ENCODE measurements around the gene OCA2. TPM values are rescaled to one million over a fixed set of nuclear protein-coding genes. Genes with fewer than 3 reads are reported as not detected.

OCA2 gene
- polyA plus RNA-seq, 3 donors from 2014 or later = 0.50 TPM; not detected in 2

DNA sequence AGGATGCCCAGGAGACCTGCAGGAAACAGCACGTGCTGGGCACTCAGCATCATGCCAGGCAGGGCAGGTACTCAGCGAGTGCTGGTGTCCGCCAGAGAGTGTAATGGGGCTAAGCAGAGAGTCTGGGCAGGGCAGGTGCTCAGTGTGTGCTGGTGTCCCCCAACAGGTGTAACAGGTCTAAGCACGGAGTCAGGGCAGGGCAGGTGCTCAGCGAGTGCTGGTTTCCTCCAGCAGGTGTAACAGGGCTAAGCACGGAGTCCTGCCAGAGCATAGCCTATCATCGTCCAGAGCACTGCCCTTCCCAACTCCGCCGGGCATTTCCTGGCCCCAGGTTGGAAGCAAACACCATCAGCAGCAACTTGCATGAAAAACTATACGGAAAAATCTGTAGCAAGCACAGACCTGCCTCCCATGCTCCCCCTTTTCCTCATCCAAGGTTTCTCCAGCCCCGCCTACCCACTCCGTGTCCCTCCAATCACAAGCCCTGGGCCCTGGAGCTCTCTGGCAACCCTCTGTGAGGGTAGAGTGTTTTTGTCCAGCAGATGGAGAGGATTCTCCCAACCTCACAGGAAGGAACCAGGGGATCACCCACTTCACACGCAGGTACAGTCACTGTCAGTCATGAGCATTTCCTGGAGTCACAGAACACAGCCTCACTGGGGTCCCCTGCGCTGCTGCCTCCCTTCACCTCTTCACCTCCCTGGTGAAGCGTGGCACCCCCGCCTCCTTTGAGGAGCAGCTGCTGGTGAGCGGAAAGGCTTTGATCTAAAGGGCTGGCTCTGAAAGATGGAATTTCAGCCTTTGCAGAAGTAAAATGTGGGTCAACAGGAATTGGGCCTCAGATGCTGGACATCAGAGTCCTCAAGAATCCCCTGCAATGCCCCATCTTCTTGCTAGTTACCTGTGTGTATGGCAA lies 302.5 kb downstream of the OCA2 start:
- Mint-ChIP-seq H3K9me3 (peaks cover 0 to 23% (median 10%) of the 10 kb centered on the region in 6 donors), H3K27ac (no peak overlapping the region), H3K27me3 (ENCODE audit: low read depth in 3 of 3) (peaks cover 1 to 4% (median 2%) of the 10 kb centered on the region in 3 donors), H3K4me3 (no peak overlapping the region), H3K4me1 (no peaks in the 10 kb centered on the region), H3K36me3 (peaks cover 0 to 3% (median 0%) of the 10 kb centered on the region in 3 donors)
- DNase-seq = no peak

DNA sequence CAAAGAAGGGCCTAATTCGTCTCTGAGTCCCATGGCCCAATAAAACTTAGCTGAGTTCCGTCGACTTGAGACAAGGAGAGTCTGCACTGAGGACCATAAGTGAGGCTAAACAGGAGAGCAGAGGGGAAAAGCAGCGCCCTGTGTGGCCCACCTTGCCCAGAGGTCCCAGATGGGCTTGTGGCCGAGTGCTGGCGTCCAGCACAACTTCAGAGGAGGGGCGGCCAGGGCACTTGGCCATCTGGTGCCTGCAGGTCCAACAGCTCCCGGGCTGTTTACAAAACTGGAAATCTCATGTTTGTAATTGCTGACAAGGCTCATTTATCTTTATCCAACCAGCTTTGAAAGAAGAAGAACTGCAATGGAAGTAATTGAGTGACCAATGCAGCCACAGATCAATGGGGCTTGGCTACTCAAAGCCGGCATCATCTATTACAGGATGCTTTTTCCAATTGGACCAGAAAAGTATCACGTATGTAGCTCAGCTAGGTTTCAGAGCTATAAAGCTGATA lies 306.3 kb downstream of the OCA2 start:
- DNase-seq = no peak
- H3K4me1 Mint-ChIP-seq = no peaks in the 10 kb centered on the region
- H3K9me3 Mint-ChIP-seq = peaks cover 4 to 19% (median 11%) of the 10 kb centered on the region in 6 donors
- no peak overlapping the region for H3K27ac Mint-ChIP-seq
- no peak overlapping the region for H3K4me3 Mint-ChIP-seq
- peaks cover 0 to 3% (median 0%) of the 10 kb centered on the region in 3 donors for H3K36me3 Mint-ChIP-seq
- peaks cover 0 to 6% (median 1%) of the 10 kb centered on the region in 3 donors for H3K27me3 Mint-ChIP-seq (ENCODE audit: low read depth in 3 of 3)

DNA sequence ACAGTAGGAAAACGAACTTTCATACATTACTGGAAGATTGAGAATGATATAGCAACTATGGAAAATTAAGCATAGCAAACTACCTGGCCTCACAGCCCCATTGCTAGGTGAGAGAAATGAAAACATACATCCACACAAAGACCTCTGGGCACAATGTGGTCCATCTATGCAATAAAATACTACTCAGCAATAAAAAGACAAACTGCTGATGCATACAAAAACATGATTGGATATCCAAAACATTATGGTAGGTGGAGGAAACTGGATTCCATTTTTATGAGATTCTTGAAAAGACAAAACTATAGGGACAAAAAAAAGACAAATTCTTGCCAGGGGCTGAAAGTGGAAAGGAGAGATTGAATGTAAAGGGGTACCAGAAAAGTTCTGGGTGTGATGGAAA lies 308.8 kb downstream of the OCA2 start:
- H3K27ac Mint-ChIP-seq = no peak overlapping the region
- peaks cover 2 to 16% (median 4%) of the 10 kb centered on the region in 6 donors for H3K9me3 Mint-ChIP-seq
- H3K4me3 Mint-ChIP-seq = no peak overlapping the region
- H3K27me3 Mint-ChIP-seq (ENCODE audit: low read depth in 3 of 3) = peaks cover 0 to 2% (median 0%) of the 10 kb centered on the region in 3 donors
- H3K4me1 Mint-ChIP-seq = no peaks in the 10 kb centered on the region
- peaks cover 0 to 3% (median 0%) of the 10 kb centered on the region in 3 donors for H3K36me3 Mint-ChIP-seq
- DNase-seq = no peak

DNA sequence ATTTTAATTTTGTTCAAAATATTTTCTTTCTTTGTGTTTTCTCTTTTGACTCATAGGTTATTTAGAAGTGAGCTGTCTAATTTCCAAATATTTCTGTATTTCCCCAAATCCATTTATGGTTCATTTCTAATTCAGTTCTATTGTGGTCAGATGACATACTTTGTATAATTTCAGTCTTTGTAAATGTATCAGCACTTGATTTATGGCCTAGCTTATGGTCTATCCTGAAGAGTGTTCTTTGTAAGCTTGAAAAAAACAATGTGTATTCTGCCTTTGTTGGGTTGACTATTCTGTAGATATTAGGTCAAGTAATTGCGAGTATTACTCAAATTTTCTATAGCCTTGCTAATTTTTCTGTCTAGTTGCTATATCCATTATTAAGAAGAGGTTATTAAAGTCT lies 311.2 kb downstream of the OCA2 start:
- Mint-ChIP-seq H3K27ac (no peak overlapping the region), H3K36me3 (peaks cover 0 to 3% (median 0%) of the 10 kb centered on the region in 3 donors), H3K4me1 (no peaks in the 10 kb centered on the region), H3K27me3 (ENCODE audit: low read depth in 3 of 3) (peaks cover 0 to 2% (median 0%) of the 10 kb centered on the region in 3 donors), H3K4me3 (no peak overlapping the region), H3K9me3 (peaks cover 0 to 13% (median 3%) of the 10 kb centered on the region in 6 donors)
- no peak for DNase-seq

GRCh38 chr15:27784107-27784506 lies 315.0 kb downstream of the OCA2 start:
- DNase-seq = no peak
- peaks cover 0 to 18% (median 5%) of the 10 kb centered on the region in 6 donors for H3K9me3 Mint-ChIP-seq
- H3K4me1 Mint-ChIP-seq = no peaks in the 10 kb centered on the region
- H3K27me3 Mint-ChIP-seq (ENCODE audit: low read depth in 3 of 3) = no peaks in the 10 kb centered on the region
- no peaks in the 10 kb centered on the region for H3K36me3 Mint-ChIP-seq
- no peak overlapping the region for H3K4me3 Mint-ChIP-seq
- H3K27ac Mint-ChIP-seq = no peak overlapping the region

- Mint-ChIP-seq H3K9me3 (peaks cover 0 to 18% (median 5%) of the 10 kb centered on the region in 6 donors), H3K27ac (no peak overlapping the region), H3K36me3 (no peaks in the 10 kb centered on the region)
Observed at GRCh38 chr15:27783678-27784077, 315.4 kb downstream of the OCA2 start.

GRCh38 chr15:27782125-27782524 lies 317.0 kb downstream of the OCA2 start:
- Mint-ChIP-seq H3K4me1 (no peaks in the 10 kb centered on the region), H3K27ac (no peak overlapping the region), H3K9me3 (peaks cover 0 to 18% (median 5%) of the 10 kb centered on the region in 6 donors), H3K27me3 (ENCODE audit: low read depth in 3 of 3) (no peaks in the 10 kb centered on the region), H3K4me3 (no peak overlapping the region), H3K36me3 (no peaks in the 10 kb centered on the region)
- DNase-seq = no peak

More at GRCh38 chr15:27783678-27784077, 315.4 kb downstream of the OCA2 start:
- Mint-ChIP-seq H3K4me1 (no peaks in the 10 kb centered on the region), H3K27me3 (ENCODE audit: low read depth in 3 of 3) (no peaks in the 10 kb centered on the region), H3K4me3 (no peak overlapping the region)
- DNase-seq = no peak

DNA sequence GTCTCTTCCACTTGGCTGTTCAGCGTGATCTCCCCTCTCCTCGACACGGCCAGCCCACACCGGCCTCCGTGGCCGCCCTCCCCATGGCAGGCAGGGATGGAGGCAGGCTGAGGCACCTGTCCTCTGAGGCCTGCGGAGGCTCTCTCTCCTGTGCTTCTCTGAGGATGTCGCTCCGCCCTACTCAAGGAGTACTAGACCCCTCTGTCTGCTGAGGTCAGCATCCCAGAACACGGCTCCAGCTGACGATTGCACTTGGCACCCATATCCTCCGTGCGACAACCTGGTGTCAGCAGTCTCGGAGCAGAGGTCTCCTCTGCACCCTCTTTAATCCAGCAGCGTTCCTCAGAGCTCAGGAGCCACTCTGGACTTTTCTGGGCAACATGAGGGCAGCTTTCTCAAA lies 322.6 kb downstream of the OCA2 start:
- Mint-ChIP-seq H3K4me1 (no peaks in the 10 kb centered on the region), H3K36me3 (no peaks in the 10 kb centered on the region), H3K27me3 (ENCODE audit: low read depth in 3 of 3) (no peaks in the 10 kb centered on the region), H3K9me3 (peaks cover 3 to 30% (median 21%) of the 10 kb centered on the region in 6 donors), H3K27ac (no peak overlapping the region), H3K4me3 (no peak overlapping the region)
- DNase-seq = no peak

- no peak overlapping the region for H3K4me3 Mint-ChIP-seq
- no peak for DNase-seq
- no peaks in the 10 kb centered on the region for H3K4me1 Mint-ChIP-seq
- H3K36me3 Mint-ChIP-seq = no peaks in the 10 kb centered on the region
- peaks cover 0 to 3% (median 0%) of the 10 kb centered on the region in 3 donors for H3K27me3 Mint-ChIP-seq (ENCODE audit: low read depth in 3 of 3)
- H3K9me3 Mint-ChIP-seq = peaks cover 3 to 25% (median 16%) of the 10 kb centered on the region in 6 donors
- H3K27ac Mint-ChIP-seq = no peak overlapping the region
Observed at GRCh38 chr15:27774638-27775037, 324.5 kb downstream of the OCA2 start.

GRCh38 chr15:27774191-27774590 lies 324.9 kb downstream of the OCA2 start:
- Mint-ChIP-seq H3K27ac (no peak overlapping the region), H3K4me3 (no peak overlapping the region), H3K9me3 (peaks cover 6 to 28% (median 16%) of the 10 kb centered on the region in 6 donors), H3K4me1 (no peaks in the 10 kb centered on the region), H3K36me3 (no peaks in the 10 kb centered on the region), H3K27me3 (ENCODE audit: low read depth in 3 of 3) (peaks cover 0 to 3% (median 0%) of the 10 kb centered on the region in 3 donors)
- no peak for DNase-seq

DNA sequence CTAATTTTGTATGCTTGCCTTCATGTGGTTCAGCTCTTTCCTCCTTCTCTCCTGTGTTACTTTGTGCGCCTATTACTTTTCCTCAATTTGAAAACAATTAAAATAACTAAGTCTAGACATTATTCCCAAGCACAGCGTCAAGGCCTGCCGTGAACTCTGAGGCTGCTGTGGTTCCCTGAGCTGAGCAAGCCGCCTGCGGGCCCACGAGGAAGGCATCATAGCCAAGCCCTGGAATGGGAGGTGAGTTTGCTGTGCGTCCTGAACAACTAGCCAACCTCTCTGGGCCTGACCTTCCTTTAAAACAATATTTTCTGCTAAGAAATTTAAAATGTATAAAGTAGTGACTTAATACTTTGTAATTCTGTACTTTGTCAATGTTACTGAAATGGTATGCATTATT lies 327.2 kb downstream of the OCA2 start:
- peaks cover 9 to 46% (median 24%) of the 10 kb centered on the region in 6 donors for H3K9me3 Mint-ChIP-seq
- H3K27ac Mint-ChIP-seq = no peak overlapping the region
- no peaks in the 10 kb centered on the region for H3K4me1 Mint-ChIP-seq
- H3K27me3 Mint-ChIP-seq (ENCODE audit: low read depth in 3 of 3) = peaks cover 0 to 3% (median 0%) of the 10 kb centered on the region in 3 donors
- no peak for DNase-seq
- H3K36me3 Mint-ChIP-seq = peaks cover 0 to under 1% (median 0%) of the 10 kb centered on the region in 3 donors
- H3K4me3 Mint-ChIP-seq = no peak overlapping the region

- Mint-ChIP-seq H3K9me3 (peaks cover 12 to 45% (median 21%) of the 10 kb centered on the region in 6 donors), H3K27me3 (ENCODE audit: low read depth in 3 of 3) (peaks cover 0 to 3% (median 0%) of the 10 kb centered on the region in 3 donors), H3K4me3 (no peak overlapping the region), H3K4me1 (no peaks in the 10 kb centered on the region), H3K27ac (no peak overlapping the region), H3K36me3 (peaks cover 0 to 3% (median 0%) of the 10 kb centered on the region in 3 donors)
- DNase-seq = no peak
Observed at GRCh38 chr15:27770769-27771554, 328.2 kb downstream of the OCA2 start.

DNA sequence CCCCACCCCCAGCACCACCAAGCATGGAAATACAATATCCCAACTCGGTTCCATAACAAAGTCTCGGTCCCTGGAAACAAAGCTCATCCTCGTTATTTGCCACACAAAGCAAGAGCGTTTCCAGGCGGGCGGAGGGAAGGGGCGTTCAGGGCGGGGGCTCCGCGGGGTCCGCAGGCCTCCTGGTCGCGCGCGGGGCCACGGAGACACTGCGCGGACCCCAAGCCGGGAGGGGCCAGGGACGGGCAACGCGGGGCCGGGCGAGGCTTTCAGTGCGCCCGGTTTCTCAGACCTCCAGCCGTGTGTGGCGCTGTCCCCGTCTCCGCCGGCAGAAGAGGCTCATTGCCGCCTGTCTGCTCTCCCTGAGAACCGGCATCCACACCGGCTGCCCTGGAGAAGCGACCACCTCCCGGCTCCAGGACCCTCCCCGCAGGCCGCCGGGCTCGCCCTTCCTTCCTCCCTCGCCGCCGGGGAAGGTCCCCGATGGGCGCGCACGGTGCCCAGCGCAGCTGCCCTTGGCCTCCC lies 329.0 kb downstream of the OCA2 start:
- H3K9me3 Mint-ChIP-seq = peaks cover 11 to 37% (median 20%) of the 10 kb centered on the region in 6 donors
- H3K4me1 Mint-ChIP-seq = no peaks in the 10 kb centered on the region
- no peak for DNase-seq
- H3K27ac Mint-ChIP-seq = no peak overlapping the region
- no peak overlapping the region for H3K4me3 Mint-ChIP-seq
- H3K27me3 Mint-ChIP-seq (ENCODE audit: low read depth in 3 of 3) = peaks cover 0 to 3% (median 0%) of the 10 kb centered on the region in 3 donors
- peaks cover 0 to 3% (median 0%) of the 10 kb centered on the region in 3 donors for H3K36me3 Mint-ChIP-seq
